ENCODE measurements around the gene LRP5.

GRCh38 chr11:68314203-68315170 is 2.1 kb downstream of the LRP5 start:
- TF ChIP-seq CTCF (conservative IDR thresholded peaks at IDR 0.05; ENCODE audit: low read length), result no peak
- TF ChIP-seq EZH2phosphoT487 (IDR thresholded peaks at IDR 0.05; ENCODE audit: borderline replicate concordance), result no peak

Data from Loucy (cell line).